HEK293T (cell line): ENCODE data around the gene L3MBTL4.

ENCODE experiments used
- ARNT ChIP-seq: fragments of 450-650 bp; IDR thresholded peaks from 2 replicates; pipeline ENCODE4 v1.6.1; 2017; ENCODE audit warnings: mild to moderate bottlenecking
- BHLHE40 ChIP-seq: fragments of 450-650 bp; IDR thresholded peaks from 2 replicates; pipeline ENCODE4 v1.6.1; 2016; ENCODE audit warnings: mild to moderate bottlenecking, moderate library complexity, borderline replicate concordance
- ELF4 ChIP-seq: fragments of 450-650 bp; IDR thresholded peaks from 2 replicates; pipeline ENCODE4 v1.6.1; 2017; ENCODE audit warnings: antibody characterized with exemption
- FOXA1 ChIP-seq: fragments of 450-650 bp; IDR thresholded peaks from 2 replicates; pipeline ENCODE4 v1.6.1; 2016; ENCODE audit warnings: mild to moderate bottlenecking
- FOXK2 ChIP-seq: fragments of 450-650 bp; IDR thresholded peaks from 2 replicates; pipeline ENCODE4 v1.6.1; 2016; ENCODE audit warnings: mild to moderate bottlenecking
- HDGF ChIP-seq: fragments of 450-650 bp; IDR thresholded peaks from 2 replicates; pipeline ENCODE4 v1.6.1; 2017; ENCODE audit warnings: antibody characterized with exemption, borderline replicate concordance
- L3MBTL2 ChIP-seq: fragments of 450-650 bp; conservative IDR thresholded peaks from 2 replicates; pipeline ENCODE4 v1.6.1; 2016; ENCODE audit warnings: mild to moderate bottlenecking
- NFRKB ChIP-seq: fragments of 450-650 bp; IDR thresholded peaks from 2 replicates; pipeline ENCODE4 v1.6.1; 2016; ENCODE audit warnings: mild to moderate bottlenecking, moderate library complexity
- SUZ12 ChIP-seq: fragments of 450-650 bp; IDR thresholded peaks from 2 replicates; pipeline ENCODE4 v1.6.1; 2016; ENCODE audit warnings: mild to moderate bottlenecking
- TARDBP ChIP-seq: fragments of 450-650 bp; IDR thresholded peaks from 2 replicates; pipeline ENCODE4 v1.6.1; 2016

DNA sequence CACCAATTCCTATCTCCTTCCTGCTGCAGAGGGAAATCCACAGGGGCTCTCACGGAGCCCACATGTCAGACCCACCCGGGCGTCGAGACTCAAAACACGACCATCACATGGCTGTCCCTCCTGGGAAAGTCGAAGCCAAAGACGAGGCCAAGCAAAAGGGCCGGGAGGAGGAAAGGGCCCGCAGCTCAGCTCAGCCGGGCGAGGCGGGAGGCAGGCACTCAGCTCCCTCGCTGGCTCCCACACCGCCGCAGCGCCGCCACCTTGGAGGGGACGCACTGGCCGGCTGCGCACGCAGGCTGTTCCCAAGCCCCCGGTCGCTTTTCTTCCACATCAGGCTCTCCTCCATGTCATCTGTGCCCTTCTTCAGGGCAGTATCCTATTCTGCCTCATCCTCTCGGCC lies 130.4 kb downstream of the L3MBTL4 start:
- TF ChIP-seq TARDBP, result no peak
- no peak for TF ChIP-seq NFRKB
- no peak for TF ChIP-seq ARNT
- no peak for TF ChIP-seq ELF4
- TF ChIP-seq FOXA1, result no peak
- TF ChIP-seq HDGF, result no peak
- TF ChIP-seq FOXK2, result no peak
- no peak for TF ChIP-seq BHLHE40
- no peak for TF ChIP-seq L3MBTL2
- no peak for TF ChIP-seq SUZ12
